GM19463 (cell line): ENCODE data around the gene FSTL5.

Experiments
- ATAC-seq: cut with Tn5 transposase; IDR thresholded peaks from one replicate; pipeline ENCODE4 v1.9.1; 2021; ENCODE audit warnings: mild to moderate bottlenecking, moderate library complexity; ENCODE audit not compliant: unreplicated experiment

Gene FSTL5

GRCh38 chr4:161604516-161605300 is 559.1 kb downstream of the FSTL5 start:
- peak; percentile 66 for ATAC-seq

GRCh38 chr4:161601011-161601410 is 562.8 kb downstream of the FSTL5 start:
- no peak for ATAC-seq

- no peak for ATAC-seq
Observed at GRCh38 chr4:161595230-161595771, 568.5 kb downstream of the FSTL5 start.

DNA sequence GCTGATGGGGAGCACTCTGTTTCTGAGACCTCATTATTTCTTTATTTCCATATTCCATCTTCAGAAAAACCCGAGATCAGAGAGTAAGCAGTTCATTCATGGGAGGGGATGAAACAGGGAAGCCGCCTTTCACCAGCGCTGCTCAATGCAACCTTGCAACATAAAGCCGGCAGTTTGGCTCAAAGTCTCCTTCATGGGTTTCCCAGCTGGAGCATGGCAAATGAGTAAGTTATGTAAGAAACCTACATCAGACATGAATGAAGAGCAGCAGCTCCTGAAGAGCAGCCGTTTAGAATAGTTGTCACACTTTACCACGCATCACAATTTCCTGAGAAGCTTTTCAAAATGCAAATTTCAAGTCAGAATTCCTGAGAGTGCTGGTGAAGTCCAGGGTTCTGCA is 578.8 kb downstream of the FSTL5 start:
- no peak for ATAC-seq

GRCh38 chr4:161583549-161583948 is 580.3 kb downstream of the FSTL5 start:
- ATAC-seq: no peak

DNA sequence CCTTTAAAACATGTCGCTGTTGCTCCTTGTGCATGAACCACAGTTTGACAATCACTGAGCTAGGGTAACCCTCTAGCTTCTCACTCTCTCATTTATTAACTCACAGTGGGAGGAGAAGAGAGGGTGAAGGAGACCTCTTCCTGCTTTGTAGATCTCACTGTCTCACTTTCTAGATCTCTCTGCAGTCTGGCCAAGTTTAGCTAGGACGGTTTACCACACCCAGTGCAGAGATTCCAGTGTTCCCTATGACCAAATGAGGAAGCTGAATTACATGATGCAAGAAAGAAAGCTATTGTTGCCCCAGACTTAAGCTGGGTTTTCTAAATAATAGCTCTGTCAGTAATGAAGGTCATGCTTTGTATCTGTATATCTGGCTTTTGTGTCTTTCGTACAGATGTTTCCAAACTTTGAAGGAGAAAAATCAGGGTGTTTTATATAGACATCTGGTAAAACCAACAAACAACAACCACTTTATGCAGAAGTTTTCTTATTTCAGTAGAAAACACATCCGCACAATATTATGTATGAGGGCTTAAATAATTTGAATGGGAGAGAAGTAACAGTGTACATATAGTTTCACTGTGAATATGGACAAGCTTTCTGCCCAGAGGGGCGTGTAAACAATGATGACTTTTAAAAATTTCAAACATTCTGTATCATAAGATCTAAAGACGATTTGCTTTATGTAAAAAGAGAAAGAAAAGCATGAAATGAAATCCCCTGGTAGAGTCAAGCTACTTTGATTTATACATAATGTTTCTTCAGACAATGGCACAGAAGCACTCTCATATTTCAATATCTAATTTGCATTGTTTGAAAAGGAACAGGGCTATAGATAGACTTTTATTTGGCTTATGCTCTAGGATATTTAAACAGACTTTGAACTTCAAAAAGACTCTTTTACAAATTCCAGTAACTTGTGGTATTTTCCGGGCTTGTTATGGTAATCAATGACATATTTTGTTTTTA is 582.3 kb downstream of the FSTL5 start:
- peak; percentile 69 for ATAC-seq

GRCh38 chr4:161577579-161578301 is 586.1 kb downstream of the FSTL5 start:
- ATAC-seq: no peak

GRCh38 chr4:161573836-161574235 is 590.0 kb downstream of the FSTL5 start:
- no peak for ATAC-seq

DNA sequence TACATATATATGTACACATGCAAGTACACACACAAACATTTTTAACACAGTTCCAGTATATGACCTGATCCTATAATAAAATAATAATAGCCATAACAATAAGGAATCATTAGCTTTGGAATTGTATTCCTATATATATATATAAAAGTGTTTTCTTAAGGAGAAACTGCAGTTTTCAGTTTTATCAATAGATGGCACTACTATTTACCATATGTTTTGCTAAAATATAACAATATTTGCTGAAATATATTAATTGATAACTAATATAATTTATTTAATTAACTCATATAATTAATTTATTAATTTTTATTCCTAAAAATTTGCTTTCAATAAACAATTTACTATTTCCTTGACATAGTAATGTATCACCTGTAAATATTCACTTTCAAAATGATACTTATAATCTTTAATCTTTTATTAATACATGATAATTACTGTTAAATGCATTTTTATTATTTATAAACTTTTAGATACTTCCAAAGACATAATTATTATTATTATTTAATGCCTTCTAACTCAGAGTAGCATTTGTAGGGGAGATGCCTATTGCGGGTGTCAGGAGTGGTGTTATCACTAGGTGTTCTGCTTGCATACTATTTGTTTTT is 599.5 kb downstream of the FSTL5 start:
- no peak for ATAC-seq

- peak; percentile 86 for ATAC-seq
Observed at GRCh38 chr4:161555689-161556660, 607.8 kb downstream of the FSTL5 start.

DNA sequence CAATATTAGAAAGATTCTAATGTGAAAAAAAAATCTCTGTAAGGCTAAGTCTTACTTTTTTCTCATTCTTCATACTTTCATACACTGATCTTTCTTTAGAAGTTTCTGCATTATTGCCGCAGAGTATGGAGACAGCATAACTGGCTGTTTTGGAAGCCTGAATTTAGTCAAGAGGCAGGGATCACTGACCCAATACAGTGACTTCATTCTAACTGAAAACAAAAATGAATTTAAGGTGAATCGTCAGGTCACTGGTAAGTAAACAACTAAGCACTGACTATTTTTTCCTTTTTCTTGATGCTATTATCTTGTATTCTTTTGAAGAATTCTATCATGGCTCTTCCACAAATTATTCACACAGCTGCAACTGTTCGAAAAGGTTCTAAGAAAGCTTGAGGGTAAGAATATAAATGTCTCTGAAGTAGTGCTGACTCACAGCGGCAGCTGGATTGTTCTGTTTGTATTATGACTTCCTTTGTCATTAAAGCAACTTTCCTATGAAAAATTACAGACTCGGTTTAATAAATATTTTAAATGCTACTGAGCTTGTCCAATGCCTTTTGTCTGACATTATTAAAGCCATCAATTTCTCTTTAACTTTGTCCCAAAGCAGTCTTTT is 609.3 kb downstream of the FSTL5 start:
- ATAC-seq: no peak

- no peak for ATAC-seq
Observed at GRCh38 chr4:161546902-161547301, 616.9 kb downstream of the FSTL5 start.

GRCh38 chr4:161540265-161540664 is 623.5 kb downstream of the FSTL5 start:
- no peak for ATAC-seq

GRCh38 chr4:161538941-161539340 is 624.9 kb downstream of the FSTL5 start:
- ATAC-seq: no peak

DNA sequence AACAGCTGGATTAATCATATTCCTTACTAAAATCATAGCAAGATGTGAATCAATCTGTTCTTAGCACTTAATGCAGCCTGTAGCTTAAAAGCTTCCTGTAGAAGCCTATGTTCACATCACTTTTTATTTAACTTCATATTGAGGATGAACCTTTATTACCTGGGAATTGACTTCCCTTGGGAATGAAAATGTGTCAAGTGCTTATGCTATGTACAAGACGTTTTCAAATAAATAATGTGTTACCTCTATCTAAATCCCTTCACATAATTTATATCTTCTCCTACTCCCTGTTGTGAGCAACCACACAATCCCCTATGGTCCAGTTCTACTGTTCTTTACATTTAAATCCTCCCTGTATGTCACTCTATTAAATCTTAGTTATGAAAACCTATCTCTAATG is 633.1 kb downstream of the FSTL5 start:
- no peak for ATAC-seq

GRCh38 chr4:161525121-161525520 is 638.7 kb downstream of the FSTL5 start:
- ATAC-seq: no peak

DNA sequence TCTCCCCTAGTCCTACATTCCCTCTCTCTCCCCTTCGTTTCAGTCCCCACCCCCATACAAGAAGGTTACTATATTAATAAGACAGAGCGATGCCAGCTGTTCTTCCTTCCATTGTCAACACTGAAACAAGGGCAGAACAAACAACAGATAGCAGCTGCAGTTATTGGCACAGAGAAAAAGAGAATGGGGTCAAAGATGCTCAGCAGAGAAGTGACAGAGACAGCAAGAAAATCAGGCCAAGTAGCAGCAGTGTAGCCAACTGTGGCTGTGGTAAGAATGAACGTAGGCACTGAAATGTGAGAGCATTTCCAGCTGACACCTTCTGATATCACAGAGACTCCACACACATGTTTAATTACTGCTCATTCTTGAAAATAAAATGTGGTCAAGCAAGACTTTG is 641.8 kb downstream of the FSTL5 start:
- no peak for ATAC-seq

GRCh38 chr4:161519611-161520010 is 644.2 kb downstream of the FSTL5 start:
- no peak for ATAC-seq

- no peak for ATAC-seq
Observed at GRCh38 chr4:161517941-161518340, 645.9 kb downstream of the FSTL5 start.
